ENCODE measurements around the gene AMY2A.

DNA sequence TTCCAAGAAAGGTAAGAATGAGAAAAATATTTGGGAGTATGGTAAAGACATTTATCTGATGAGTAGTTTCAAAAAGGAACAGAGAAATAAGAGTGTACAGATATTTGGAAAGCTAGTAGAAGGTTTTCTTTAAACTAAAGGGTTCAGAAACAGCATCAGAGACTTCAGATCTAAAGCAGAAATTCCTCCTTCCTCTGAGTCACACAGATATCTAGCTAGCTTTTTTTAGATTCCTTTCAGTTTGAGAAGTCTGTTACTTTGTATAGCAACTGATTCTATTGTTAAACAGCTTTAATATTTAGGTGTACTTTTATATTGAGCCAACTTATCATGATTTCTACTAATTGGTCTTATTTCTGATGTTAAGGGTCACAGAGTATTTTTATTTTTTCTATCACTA lies 41.2 kb upstream of the AMY2A start:
- TF ChIP-seq, protein P1, sequence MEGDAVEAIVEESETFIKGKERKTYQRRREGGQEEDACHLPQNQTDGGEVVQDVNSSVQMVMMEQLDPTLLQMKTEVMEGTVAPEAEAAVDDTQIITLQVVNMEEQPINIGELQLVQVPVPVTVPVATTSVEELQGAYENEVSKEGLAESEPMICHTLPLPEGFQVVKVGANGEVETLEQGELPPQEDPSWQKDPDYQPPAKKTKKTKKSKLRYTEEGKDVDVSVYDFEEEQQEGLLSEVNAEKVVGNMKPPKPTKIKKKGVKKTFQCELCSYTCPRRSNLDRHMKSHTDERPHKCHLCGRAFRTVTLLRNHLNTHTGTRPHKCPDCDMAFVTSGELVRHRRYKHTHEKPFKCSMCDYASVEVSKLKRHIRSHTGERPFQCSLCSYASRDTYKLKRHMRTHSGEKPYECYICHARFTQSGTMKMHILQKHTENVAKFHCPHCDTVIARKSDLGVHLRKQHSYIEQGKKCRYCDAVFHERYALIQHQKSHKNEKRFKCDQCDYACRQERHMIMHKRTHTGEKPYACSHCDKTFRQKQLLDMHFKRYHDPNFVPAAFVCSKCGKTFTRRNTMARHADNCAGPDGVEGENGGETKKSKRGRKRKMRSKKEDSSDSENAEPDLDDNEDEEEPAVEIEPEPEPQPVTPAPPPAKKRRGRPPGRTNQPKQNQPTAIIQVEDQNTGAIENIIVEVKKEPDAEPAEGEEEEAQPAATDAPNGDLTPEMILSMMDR (IDR thresholded peaks at IDR 0.05; ENCODE audit: low read depth, low read length), result no peak
- no peak for TF ChIP-seq POLR2A (IDR thresholded peaks at IDR 0.05; ENCODE audit: extremely low read depth, insufficient read length)
- TF ChIP-seq MAX (IDR thresholded peaks at IDR 0.05; ENCODE audit: low read depth, low read length), result no peak
